Cerebellar nuclear complex (tissue), 1 donor: ENCODE results near the gene HDAC10.
"Not testable (repeated sequence)": the region's sequence is repeated elsewhere in the genome, so short reads cannot be mapped to it uniquely, and the experiment has no call there.

Source experiments
- DNase-seq, 2 experiments: peaks; one replicate each; lab custom pipeline; 2025; lab: John Stamatoyannopoulos, UW

HDAC10 gene

GRCh38 chr22:50216684-50217520, 34.2 kb downstream of the HDAC10 start:
- no peak for DNase-seq

- no peak for DNase-seq
These were observed 34.9 kb downstream of the HDAC10 start for GRCh38 chr22:50216055-50216683.

GRCh38 chr22:50215297-50216054, 35.6 kb downstream of the HDAC10 start:
- no peak for DNase-seq

- no peak for DNase-seq
These were observed 37.8 kb downstream of the HDAC10 start for GRCh38 chr22:50213263-50213662.

GRCh38 chr22:50211147-50211546, 39.9 kb downstream of the HDAC10 start:
- no peak for DNase-seq

GRCh38 chr22:50210378-50211139, 40.5 kb downstream of the HDAC10 start:
- DNase-seq: no peak

GRCh38 chr22:50209893-50210292, 41.2 kb downstream of the HDAC10 start:
- peak in 1 of 2 experiments; percentile 48 for DNase-seq

- DNase-seq: no peak
These were observed 41.8 kb downstream of the HDAC10 start for GRCh38 chr22:50208939-50209892.

- no peak for DNase-seq
These were observed 42.6 kb downstream of the HDAC10 start for GRCh38 chr22:50208430-50208938.

GRCh38 chr22:50207383-50208140, 43.5 kb downstream of the HDAC10 start:
- DNase-seq: no peak

- DNase-seq: no peak
These were observed 44.5 kb downstream of the HDAC10 start for GRCh38 chr22:50206599-50206998.

GRCh38 chr22:50205781-50206569, 45.1 kb downstream of the HDAC10 start:
- no peak for DNase-seq

- not testable (repeated sequence) for DNase-seq
These were observed 46.1 kb downstream of the HDAC10 start for GRCh38 chr22:50204998-50205397.

GRCh38 chr22:50204571-50204970, 46.5 kb downstream of the HDAC10 start:
- DNase-seq: no peak

- no peak for DNase-seq
These were observed 47.8 kb downstream of the HDAC10 start for GRCh38 chr22:50203288-50203687.

- no peak for DNase-seq
These were observed 48.9 kb downstream of the HDAC10 start for GRCh38 chr22:50202130-50202666.

- no peak for DNase-seq
These were observed 49.6 kb downstream of the HDAC10 start for GRCh38 chr22:50201191-50202129.
